Parathyroid adenoma (tissue), 2 donors: Measurements from ENCODE around the gene ITGB7.

Experiments
- H2AFZ ChIP-seq: fragments of 300-600 bp; sonication (generic); one replicate; pipeline ENCODE4 v1.7.0; 2017; ENCODE audit warnings: antibody characterized with exemption, mild to moderate bottlenecking
- H3K27ac ChIP-seq: fragments of 300-600 bp; sonication (generic); one replicate; pipeline ENCODE4 v1.7.0; 2017
- H3K27me3 ChIP-seq: fragments of 300-600 bp; sonication (generic); one replicate; pipeline ENCODE4 v1.7.0; 2017; ENCODE audit warnings: low read length; ENCODE audit not compliant: control insufficient read depth, insufficient read depth
- H3K36me3 ChIP-seq: fragments of 300-600 bp; sonication (generic); one replicate; pipeline ENCODE4 v1.7.0; 2017; ENCODE audit warnings: low read length; ENCODE audit not compliant: control insufficient read depth, insufficient read depth
- H3K4me1 ChIP-seq: fragments of 300-600 bp; sonication (generic); one replicate; pipeline ENCODE4 v1.7.0; 2017; ENCODE audit warnings: control low read depth
- H3K4me2 ChIP-seq: fragments of 300-600 bp; sonication (generic); one replicate; pipeline ENCODE4 v1.7.0; 2017; ENCODE audit warnings: low read length
- H3K4me3 ChIP-seq: fragments of 300-600 bp; sonication (generic); one replicate; pipeline ENCODE4 v1.7.0; 2017; ENCODE audit warnings: low read depth, low read length
- H3K79me2 ChIP-seq: fragments of 300-600 bp; sonication (generic); one replicate; pipeline ENCODE4 v1.7.0; 2017; ENCODE audit warnings: control low read depth
- H3K9ac ChIP-seq: fragments of 300-600 bp; sonication (generic); one replicate; pipeline ENCODE4 v1.7.0; 2017; ENCODE audit warnings: mild to moderate bottlenecking
- H3K9me3 ChIP-seq: fragments of 300-600 bp; sonication (generic); one replicate; pipeline ENCODE4 v1.7.0; 2017; ENCODE audit warnings: low read length; ENCODE audit not compliant: control insufficient read depth
- CTCF ChIP-seq: fragments of 300-600 bp; sonication (generic); IDR thresholded peaks from one replicate; pipeline ENCODE4 v1.7.0; 2017; ENCODE audit warnings: antibody characterized with exemption, mild to moderate bottlenecking
- donor health status: primary hyperparathyroidism.

The ITGB7 gene

DNA sequence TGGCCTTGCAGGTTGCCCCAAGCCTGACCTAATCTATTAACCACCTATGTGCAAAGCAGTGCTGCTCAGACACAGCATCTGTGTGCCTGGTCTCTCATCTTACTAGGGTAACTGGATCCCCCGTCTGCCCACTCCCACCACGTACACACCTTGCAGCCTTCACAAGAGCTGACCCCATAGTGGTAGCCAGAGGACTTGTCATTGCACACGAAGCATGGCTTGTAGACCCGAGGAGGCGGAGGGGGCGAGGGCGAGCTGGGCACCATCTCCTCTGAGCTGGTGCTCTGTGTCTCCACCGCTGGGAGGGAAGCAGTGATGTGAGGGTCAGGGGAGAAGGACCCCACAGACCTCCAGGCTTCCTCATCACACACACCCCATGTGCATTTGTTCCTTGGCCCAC lies 8.4 kb upstream of the ITGB7 start:
- no peak overlapping the region for H3K9ac ChIP-seq

GRCh38 chr12:53214687-53215455 lies 7.8 kb upstream of the ITGB7 start:
- no peaks in the 10 kb centered on the region for H3K4me1 ChIP-seq
- no peak overlapping the region for H3K4me3 ChIP-seq
- no peaks in the 10 kb centered on the region for H3K79me2 ChIP-seq
- no peak overlapping the region for H2AFZ ChIP-seq
- H3K36me3 ChIP-seq = no peaks in the 10 kb centered on the region
- peak overlapping the region; percentile 24 for H3K27ac ChIP-seq
- no peak for TF ChIP-seq CTCF
- H3K27me3 ChIP-seq = no peaks in the 10 kb centered on the region
- no peak overlapping the region for H3K9ac ChIP-seq
- H3K9me3 ChIP-seq = no peaks in the 10 kb centered on the region
- no peak overlapping the region for H3K4me2 ChIP-seq

More for the DNA sequence above, 8.4 kb upstream of the ITGB7 start:
- Histone ChIP-seq H3K36me3 (no peaks in the 10 kb centered on the region), H3K27ac (no peak overlapping the region), H3K4me1 (no peaks in the 10 kb centered on the region), H3K27me3 (no peaks in the 10 kb centered on the region), H3K79me2 (no peaks in the 10 kb centered on the region), H2AFZ (no peak overlapping the region), H3K9me3 (no peaks in the 10 kb centered on the region), H3K4me3 (no peak overlapping the region), H3K4me2 (no peak overlapping the region)
- no peak for TF ChIP-seq CTCF

DNA sequence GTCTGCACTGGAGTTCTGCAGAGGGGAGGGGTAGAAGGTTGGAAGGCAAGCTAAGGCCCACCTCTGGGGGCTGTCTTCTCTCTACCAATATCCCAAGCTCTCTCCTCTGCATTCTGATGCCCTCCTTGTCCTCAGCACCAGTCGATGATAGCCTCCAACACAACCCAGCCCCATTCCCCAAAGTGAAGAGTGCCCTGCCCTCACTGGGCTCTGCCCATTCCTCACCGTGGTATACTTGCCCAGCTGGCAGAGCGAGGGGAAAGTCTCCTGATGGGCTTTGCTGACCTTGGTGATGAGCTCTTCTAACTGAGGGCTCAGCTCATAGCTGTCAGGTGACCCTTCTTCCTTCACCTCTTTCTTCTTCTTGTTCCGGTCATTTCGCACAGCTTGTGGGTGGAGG lies 7.2 kb upstream of the ITGB7 start:
- peak overlapping the region; percentile 24 for H3K27ac ChIP-seq
- H3K79me2 ChIP-seq = no peaks in the 10 kb centered on the region
- no peak for TF ChIP-seq CTCF
- H3K4me1 ChIP-seq = no peaks in the 10 kb centered on the region
- H3K4me2 ChIP-seq = no peak overlapping the region
- no peaks in the 10 kb centered on the region for H3K9me3 ChIP-seq
- H2AFZ ChIP-seq = no peak overlapping the region
- no peak overlapping the region for H3K9ac ChIP-seq
- no peaks in the 10 kb centered on the region for H3K27me3 ChIP-seq
- no peak overlapping the region for H3K4me3 ChIP-seq
- no peaks in the 10 kb centered on the region for H3K36me3 ChIP-seq

GRCh38 chr12:53213348-53213747 lies 6.3 kb upstream of the ITGB7 start:
- Histone ChIP-seq H2AFZ (no peak overlapping the region), H3K9me3 (no peaks in the 10 kb centered on the region), H3K9ac (no peak overlapping the region), H3K27me3 (no peaks in the 10 kb centered on the region), H3K27ac (no peak overlapping the region), H3K36me3 (no peaks in the 10 kb centered on the region), H3K4me2 (no peak overlapping the region), H3K79me2 (no peaks in the 10 kb centered on the region), H3K4me3 (no peak overlapping the region), H3K4me1 (no peaks in the 10 kb centered on the region)
- peak; percentile 95 for TF ChIP-seq CTCF

DNA sequence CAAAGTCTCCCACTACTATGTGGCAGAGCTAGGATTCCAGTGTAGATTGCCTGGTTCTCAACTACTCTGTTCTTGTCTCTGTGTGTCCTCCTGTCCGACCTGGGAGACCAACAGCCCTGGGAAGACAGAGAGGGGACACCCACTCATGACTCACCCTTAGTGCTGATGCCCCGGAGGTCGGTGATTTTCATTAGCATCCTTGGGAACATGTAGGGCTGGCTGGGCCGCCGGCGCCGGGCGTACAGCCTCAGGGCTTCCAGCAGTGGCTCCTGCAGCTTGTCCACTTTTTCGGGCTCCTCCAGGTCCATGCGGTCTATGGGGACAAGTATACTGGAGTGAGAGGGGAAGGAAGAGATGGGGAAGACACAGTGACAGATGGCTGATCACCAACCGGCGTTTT lies 5.9 kb upstream of the ITGB7 start:
- Histone ChIP-seq H3K9me3 (no peaks in the 10 kb centered on the region), H3K4me2 (no peak overlapping the region), H3K79me2 (no peaks in the 10 kb centered on the region), H3K36me3 (no peaks in the 10 kb centered on the region), H3K27ac (no peak overlapping the region), H3K9ac (no peak overlapping the region), H3K27me3 (no peaks in the 10 kb centered on the region), H3K4me1 (no peaks in the 10 kb centered on the region), H2AFZ (no peak overlapping the region), H3K4me3 (no peak overlapping the region)
- no peak for TF ChIP-seq CTCF
